Measurements from ENCODE around the gene IDH3B. TPM values are rescaled to one million over a fixed set of nuclear protein-coding genes. Genes with fewer than 3 reads are reported as not detected.
A peak's percentile ranks its signal among the peaks of the same experiment; 100 is the strongest.

IDH3B gene
- total RNA-seq (2012; rRNA removed), result 79.9 and 86.9 TPM in 2 replicates

DNA sequence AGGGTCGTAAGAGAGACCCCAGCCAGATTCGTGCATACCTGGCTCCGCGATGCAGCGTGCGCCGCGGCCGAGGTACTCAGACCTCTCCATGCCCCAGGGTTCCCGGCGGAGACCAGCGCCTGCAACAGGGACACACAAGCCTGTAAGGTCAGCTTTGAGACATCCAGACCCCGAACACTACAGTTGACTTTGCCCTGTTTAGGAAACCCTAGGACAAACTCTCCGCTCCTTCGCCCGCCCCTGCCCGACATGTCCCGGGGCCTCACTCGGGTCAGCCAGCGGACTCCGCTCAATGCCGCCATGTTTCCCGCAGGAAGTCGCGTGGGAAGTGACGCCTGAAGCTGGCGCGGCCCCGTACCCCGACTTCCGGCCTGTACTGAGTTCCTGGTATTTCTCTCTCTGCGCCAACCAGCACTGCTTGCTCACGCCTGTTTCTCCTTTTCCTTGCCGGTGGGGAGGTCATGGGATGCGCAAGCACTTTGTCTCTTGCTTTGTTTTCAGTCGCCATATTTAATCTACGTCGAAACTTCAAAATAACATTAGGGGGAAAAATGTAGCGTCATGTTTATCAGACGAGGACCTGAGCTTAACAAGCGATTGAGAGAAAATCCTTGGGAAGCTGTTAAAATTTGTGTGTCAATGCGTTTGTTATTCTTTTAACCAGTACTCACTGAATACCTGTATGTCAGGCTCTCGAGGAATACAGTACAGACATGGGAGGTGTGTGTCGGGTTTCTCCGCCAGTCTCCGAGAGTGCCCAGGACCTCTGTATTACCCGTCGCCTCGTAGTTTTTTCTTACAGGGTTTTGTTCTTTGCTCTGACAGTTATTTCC is at the start of gene IDH3B:
Gene IDH3B (minus strand): TSS at position 330 of the 833 bp plus-strand sequence. CDS start 28 bp downstream, at position 302.
- H3K9me3 ChIP-seq (replicated peaks; ENCODE audit: low read length), result no peaks in the 10 kb centered on the region
- H3K4me2 ChIP-seq (ENCODE audit: low read length), result peak within 1 kb of the TSS; percentile 85
- H3K36me3 ChIP-seq (ENCODE audit: insufficient read depth, low read length), result peaks cover 27% of the 10 kb centered on the region
- peaks cover 11% of the 10 kb centered on the region for H3K4me1 ChIP-seq (ENCODE audit: control insufficient read depth, insufficient read depth, low read length)
- H3K4me3 ChIP-seq (ENCODE audit: low read length), result peak within 1 kb of the TSS; percentile 93
- H3K9ac ChIP-seq (ENCODE audit: low read depth, low read length), result peak within 1 kb of the TSS; percentile 91
- peaks cover 14% of the 10 kb centered on the region for H3K27me3 ChIP-seq (ENCODE audit: control insufficient read depth, insufficient read depth, low read length)

DNA sequence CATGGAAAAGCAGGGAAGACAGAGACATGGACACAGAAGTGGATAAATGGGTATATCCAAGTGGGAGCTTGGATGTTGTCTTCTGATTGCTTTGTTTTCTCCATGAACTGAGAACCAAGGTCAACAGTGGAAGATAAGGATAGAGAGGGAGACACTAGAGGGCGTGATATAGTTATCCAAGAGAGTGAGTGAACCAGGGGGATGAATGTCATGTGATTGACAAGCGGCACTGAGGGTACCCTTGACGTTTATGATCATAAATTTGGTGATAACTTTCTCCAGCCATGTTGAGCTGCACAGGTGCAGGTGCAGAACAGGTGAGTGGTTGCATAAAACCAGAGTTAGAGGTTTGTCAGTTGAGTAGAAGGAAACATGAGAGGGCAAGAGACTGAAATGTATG is 49.3 kb upstream of the IDH3B start:
- no peak overlapping the region for H3K4me2 ChIP-seq (ENCODE audit: low read length)
- peaks cover 56% of the 10 kb centered on the region for H3K27me3 ChIP-seq (ENCODE audit: control insufficient read depth, insufficient read depth, low read length)
- H3K4me1 ChIP-seq (ENCODE audit: control insufficient read depth, insufficient read depth, low read length), result no peaks in the 10 kb centered on the region
- H3K4me3 ChIP-seq (ENCODE audit: low read length), result no peak overlapping the region
- H3K9ac ChIP-seq (ENCODE audit: low read depth, low read length), result no peak overlapping the region
- H3K36me3 ChIP-seq (ENCODE audit: insufficient read depth, low read length), result no peaks in the 10 kb centered on the region
- H3K9me3 ChIP-seq (replicated peaks; ENCODE audit: low read length), result no peaks in the 10 kb centered on the region

DNA sequence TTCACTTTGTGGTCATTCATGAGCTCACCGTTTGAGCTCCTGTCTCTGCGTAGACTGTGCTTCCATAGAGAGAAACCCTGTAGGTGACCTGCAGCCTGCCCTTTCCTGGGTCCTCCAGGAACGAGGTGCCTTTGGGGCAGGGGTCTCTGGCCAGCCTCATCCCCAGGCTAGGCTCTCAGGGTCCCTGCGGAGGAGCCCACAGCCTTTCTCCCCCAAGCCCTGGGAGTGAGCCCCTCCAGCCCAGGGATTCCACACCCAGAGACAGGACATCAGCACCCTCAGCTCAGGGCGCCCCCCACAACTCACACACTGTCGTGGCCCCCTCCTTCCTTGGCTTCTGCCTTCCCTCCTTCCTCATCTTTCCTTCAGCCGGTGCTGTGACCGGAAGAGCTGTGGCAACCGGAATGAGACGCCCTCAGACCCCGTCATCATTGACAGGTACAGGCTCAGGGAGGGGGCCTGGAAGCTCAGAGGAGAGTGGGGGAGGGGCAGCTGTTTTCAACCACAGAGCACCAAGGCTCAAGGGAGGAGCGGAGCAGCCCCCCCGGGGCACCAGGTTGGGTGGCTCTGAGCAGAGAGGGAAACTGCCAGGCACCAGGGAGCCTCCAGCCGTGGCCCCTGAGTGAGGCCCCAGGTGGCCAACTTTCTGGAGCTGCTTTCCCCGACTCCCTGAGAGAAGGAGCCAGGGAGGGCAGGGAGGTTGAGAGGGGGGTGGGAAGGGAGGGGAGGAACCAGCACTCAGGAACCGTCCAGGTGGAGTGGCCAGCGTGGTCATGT is 45.4 kb upstream of the IDH3B start:
- H3K4me2 ChIP-seq (ENCODE audit: low read length), result no peak overlapping the region
- H3K9me3 ChIP-seq (replicated peaks; ENCODE audit: low read length), result no peaks in the 10 kb centered on the region
- H3K27me3 ChIP-seq (ENCODE audit: control insufficient read depth, insufficient read depth, low read length), result peaks cover 76% of the 10 kb centered on the region
- H3K36me3 ChIP-seq (ENCODE audit: insufficient read depth, low read length), result no peaks in the 10 kb centered on the region
- no peak overlapping the region for H3K4me3 ChIP-seq (ENCODE audit: low read length)
- no peaks in the 10 kb centered on the region for H3K4me1 ChIP-seq (ENCODE audit: control insufficient read depth, insufficient read depth, low read length)
- no peak overlapping the region for H3K9ac ChIP-seq (ENCODE audit: low read depth, low read length)

DNA sequence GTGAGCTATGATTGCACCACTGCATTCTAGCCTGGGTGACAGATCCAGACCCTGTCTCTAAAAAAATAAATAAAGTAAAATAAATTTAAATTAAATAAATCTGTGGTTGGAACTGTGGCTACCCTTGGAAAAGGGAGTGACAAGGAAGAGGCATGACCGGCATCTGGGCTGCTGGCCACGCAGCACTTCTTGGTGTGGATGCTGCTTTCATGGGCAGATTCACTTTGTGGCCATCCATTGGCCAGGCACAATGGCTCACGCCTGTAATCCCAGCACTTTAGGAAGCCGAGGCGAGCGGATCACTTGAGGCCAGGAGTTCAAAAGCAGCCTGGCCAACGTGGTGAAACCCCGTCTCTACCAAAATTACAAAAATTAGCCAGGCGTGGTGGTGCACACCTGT is 44.6 kb upstream of the IDH3B start:
- peaks cover 82% of the 10 kb centered on the region for H3K27me3 ChIP-seq (ENCODE audit: control insufficient read depth, insufficient read depth, low read length)
- no peak overlapping the region for H3K9ac ChIP-seq (ENCODE audit: low read depth, low read length)
- H3K4me1 ChIP-seq (ENCODE audit: control insufficient read depth, insufficient read depth, low read length), result no peaks in the 10 kb centered on the region
- H3K4me2 ChIP-seq (ENCODE audit: low read length), result no peak overlapping the region
- no peak overlapping the region for H3K4me3 ChIP-seq (ENCODE audit: low read length)
- H3K9me3 ChIP-seq (replicated peaks; ENCODE audit: low read length), result no peaks in the 10 kb centered on the region
- H3K36me3 ChIP-seq (ENCODE audit: insufficient read depth, low read length), result no peaks in the 10 kb centered on the region

DNA sequence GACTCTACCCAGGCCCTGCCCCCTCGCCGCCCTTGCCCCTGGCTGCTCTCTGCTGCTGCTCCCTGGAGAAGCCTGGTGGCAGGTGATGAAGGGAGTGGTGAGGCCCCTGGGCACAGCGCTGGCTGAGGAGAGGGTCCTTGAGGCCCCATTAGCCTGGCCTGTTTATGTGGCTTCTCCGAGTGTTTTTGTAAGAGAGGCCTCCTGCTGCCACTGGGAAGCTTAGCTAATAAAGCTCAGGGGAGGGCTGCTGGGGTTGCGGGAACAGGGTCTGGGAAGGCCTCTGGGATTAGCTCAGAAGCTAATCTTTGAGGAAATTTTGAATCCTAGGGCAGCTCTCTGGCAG is 44.0 kb upstream of the IDH3B start:
- no peaks in the 10 kb centered on the region for H3K9me3 ChIP-seq (replicated peaks; ENCODE audit: low read length)
- no peaks in the 10 kb centered on the region for H3K4me1 ChIP-seq (ENCODE audit: control insufficient read depth, insufficient read depth, low read length)
- H3K9ac ChIP-seq (ENCODE audit: low read depth, low read length), result no peak overlapping the region
- H3K4me2 ChIP-seq (ENCODE audit: low read length), result no peak overlapping the region
- no peak overlapping the region for H3K4me3 ChIP-seq (ENCODE audit: low read length)
- peaks cover 79% of the 10 kb centered on the region for H3K27me3 ChIP-seq (ENCODE audit: control insufficient read depth, insufficient read depth, low read length)
- no peaks in the 10 kb centered on the region for H3K36me3 ChIP-seq (ENCODE audit: insufficient read depth, low read length)

DNA sequence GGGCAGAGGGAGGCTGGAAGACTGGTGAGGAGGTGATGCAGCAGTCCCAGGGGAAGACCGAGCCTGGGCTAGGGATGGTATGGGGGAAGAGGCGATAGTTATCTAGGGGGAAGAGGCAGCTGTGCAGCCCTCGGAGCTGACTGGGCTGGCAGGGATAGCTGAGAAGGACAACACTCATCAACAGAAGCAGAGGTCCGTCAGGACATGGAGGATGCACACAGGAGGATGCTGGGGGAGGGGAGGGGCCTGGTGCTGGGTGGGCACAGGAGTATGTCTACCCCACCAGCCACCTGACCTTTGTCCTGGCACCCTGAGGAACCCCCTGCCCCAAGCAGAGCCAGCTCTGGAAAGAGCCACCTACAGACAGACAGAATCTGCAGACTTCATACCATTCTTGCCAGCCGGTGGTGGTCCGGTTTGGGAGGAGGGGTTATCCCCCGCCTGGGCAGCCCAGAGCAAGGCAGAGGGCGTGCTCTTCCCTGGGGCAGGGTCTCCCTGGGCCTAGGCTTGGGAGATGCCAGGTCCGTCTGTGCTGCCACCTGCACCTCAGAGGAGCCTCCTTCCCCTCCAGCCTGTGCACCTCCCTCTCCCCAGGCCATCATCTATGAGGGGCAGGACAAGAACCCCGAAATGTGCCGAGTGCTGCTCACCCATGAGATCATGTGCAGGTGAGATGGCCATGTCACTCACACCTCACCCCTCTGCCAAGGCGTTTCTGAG is 43.5 kb upstream of the IDH3B start:
- H3K4me1 ChIP-seq (ENCODE audit: control insufficient read depth, insufficient read depth, low read length), result no peaks in the 10 kb centered on the region
- H3K9ac ChIP-seq (ENCODE audit: low read depth, low read length), result no peak overlapping the region
- no peak overlapping the region for H3K4me3 ChIP-seq (ENCODE audit: low read length)
- no peak overlapping the region for H3K4me2 ChIP-seq (ENCODE audit: low read length)
- peaks cover 77% of the 10 kb centered on the region for H3K27me3 ChIP-seq (ENCODE audit: control insufficient read depth, insufficient read depth, low read length)
- H3K36me3 ChIP-seq (ENCODE audit: insufficient read depth, low read length), result no peaks in the 10 kb centered on the region
- H3K9me3 ChIP-seq (replicated peaks; ENCODE audit: low read length), result no peaks in the 10 kb centered on the region

DNA sequence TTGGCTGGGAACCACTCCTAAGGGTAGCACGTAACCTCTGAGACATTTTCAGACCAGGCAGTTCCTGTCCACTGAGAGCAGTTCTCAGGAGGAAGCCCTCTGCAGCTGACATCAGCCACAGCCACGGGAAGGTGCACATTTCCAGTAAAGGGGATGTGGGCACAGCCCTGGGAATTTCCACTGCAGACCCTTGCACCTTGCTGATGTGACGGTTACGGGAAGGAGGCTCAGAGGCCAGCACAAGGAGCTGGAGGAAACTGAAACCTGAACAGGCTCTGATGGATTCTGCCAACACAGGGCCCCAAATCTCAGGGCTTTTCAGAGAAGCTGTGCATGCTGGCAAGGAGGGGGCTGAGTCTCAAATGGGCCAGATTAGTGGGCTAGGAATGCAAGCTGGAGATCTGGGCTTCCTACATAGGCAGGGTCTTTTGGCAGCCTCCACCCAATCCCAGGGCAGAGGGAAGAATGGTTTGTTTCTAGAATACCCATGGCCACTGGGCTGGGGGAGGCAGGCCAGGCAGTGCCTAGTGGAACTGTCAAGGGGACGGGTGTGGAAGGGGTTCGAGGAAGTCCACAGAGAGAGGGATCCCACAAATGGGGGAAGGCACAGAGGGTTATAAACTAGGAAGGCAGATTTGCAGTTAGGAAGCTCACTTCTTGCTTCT is 42.8 kb upstream of the IDH3B start:
- Histone ChIP-seq H3K4me3 (ENCODE audit: low read length) (no peak overlapping the region), H3K36me3 (ENCODE audit: insufficient read depth, low read length) (no peaks in the 10 kb centered on the region), H3K4me1 (ENCODE audit: control insufficient read depth, insufficient read depth, low read length) (no peaks in the 10 kb centered on the region), H3K9ac (ENCODE audit: low read depth, low read length) (no peak overlapping the region), H3K27me3 (ENCODE audit: control insufficient read depth, insufficient read depth, low read length) (peaks cover 76% of the 10 kb centered on the region), H3K4me2 (ENCODE audit: low read length) (no peak overlapping the region), H3K9me3 (replicated peaks; ENCODE audit: low read length) (no peaks in the 10 kb centered on the region)

DNA sequence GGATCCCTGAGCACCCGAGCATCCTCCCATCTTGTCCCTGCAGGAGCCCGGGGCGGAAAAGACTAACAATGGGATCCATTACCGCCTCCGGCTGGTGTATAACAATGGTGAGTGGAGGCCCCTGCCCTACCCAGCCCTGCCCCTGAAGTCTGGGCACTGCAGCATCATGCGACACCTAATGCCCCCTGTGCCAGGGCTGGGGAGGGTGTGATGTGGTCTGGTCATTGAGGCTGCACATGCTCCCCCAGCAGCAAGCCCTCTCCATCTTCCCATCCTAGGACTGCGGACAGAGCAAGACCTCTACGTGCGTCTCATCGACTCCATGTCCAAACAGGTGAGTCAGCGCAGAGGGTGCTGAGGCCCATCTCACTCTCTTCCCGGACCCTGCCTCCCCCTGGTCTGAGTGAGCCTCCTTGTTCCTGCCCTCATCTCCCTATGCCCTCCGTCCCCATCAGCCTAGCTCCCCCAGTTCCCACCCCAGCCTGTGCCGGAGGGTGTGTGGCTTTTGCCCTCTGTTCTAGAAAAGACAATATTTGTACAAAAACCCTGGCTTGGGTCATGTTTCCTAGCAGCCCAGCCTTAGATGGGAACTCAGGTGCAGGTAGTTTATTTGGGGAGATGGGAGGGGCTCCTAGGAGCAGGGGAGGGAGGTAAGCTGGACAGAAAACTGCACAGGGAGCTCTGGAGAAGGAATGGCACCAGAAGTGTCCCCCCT is 42.1 kb upstream of the IDH3B start:
- H3K27me3 ChIP-seq (ENCODE audit: control insufficient read depth, insufficient read depth, low read length), result peaks cover 77% of the 10 kb centered on the region

DNA sequence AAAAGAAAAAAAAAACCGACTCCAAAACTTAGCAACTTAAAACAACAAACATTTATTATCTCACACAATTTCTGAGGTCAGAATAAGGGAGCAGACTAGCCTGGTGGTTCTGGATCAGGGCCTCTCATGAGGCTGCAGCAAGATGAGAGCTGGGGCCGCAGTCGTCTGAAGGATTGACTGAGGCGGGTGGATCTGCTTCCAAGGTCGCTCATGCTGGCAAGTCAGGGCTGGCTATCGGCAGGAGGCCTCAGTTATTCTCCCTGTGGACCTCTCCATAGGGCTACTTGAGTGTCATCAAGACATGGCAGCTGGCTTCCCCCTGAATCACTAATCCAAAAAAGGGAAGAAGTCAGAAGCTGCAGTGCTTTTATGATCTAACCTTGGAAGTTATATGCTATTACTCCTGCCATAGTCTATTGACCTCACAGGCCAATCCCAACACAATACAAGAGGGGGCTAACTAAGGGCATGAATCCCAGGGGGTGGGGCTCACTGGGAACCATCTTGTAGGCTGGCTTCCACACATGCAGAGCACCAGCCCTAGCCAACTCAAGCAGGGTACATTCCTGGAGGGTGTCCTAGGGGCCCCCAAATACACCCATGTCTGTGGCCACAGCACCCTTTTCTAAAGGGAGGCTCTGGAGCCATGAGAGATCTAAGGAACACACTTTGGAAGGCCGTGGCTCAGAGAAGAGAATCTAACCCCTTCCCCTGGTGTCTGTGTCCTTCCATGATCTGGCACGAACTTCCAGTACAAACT is 39.9 kb upstream of the IDH3B start:
- peaks cover 83% of the 10 kb centered on the region for H3K27me3 ChIP-seq (ENCODE audit: control insufficient read depth, insufficient read depth, low read length)
- no peaks in the 10 kb centered on the region for H3K4me1 ChIP-seq (ENCODE audit: control insufficient read depth, insufficient read depth, low read length)
- no peaks in the 10 kb centered on the region for H3K9me3 ChIP-seq (replicated peaks; ENCODE audit: low read length)

More for the DNA sequence above, 42.1 kb upstream of the IDH3B start:
- no peaks in the 10 kb centered on the region for H3K9me3 ChIP-seq (replicated peaks; ENCODE audit: low read length)
- H3K4me2 ChIP-seq (ENCODE audit: low read length), result no peak overlapping the region
- no peaks in the 10 kb centered on the region for H3K4me1 ChIP-seq (ENCODE audit: control insufficient read depth, insufficient read depth, low read length)
- no peaks in the 10 kb centered on the region for H3K36me3 ChIP-seq (ENCODE audit: insufficient read depth, low read length)
- H3K9ac ChIP-seq (ENCODE audit: low read depth, low read length), result no peak overlapping the region
- no peak overlapping the region for H3K4me3 ChIP-seq (ENCODE audit: low read length)

DNA sequence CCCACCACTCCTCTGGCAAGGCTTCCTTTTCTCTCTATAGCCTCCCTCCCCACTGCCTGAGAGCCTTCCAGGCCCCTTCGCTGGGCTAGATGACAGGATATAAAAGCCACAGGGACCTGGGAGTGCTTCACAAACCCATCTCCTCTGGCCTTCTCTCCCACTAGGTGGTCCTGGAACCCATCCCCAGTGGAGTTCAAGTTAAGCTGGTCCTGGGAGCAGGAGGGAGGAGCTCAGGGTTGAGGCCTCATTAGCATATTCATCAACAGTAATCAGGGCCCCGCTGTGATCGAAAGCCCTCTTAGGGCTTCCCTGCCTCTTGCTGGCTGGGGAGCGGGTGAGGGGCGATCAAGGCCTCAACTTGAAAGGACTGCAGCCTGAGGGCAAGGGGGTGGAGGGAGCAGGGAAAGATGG is 37.7 kb upstream of the IDH3B start:
- Histone ChIP-seq H3K9me3 (replicated peaks; ENCODE audit: low read length) (no peaks in the 10 kb centered on the region), H3K9ac (ENCODE audit: low read depth, low read length) (no peak overlapping the region), H3K4me2 (ENCODE audit: low read length) (no peak overlapping the region), H3K27me3 (ENCODE audit: control insufficient read depth, insufficient read depth, low read length) (peaks cover 80% of the 10 kb centered on the region), H3K4me3 (ENCODE audit: low read length) (no peak overlapping the region), H3K4me1 (ENCODE audit: control insufficient read depth, insufficient read depth, low read length) (no peaks in the 10 kb centered on the region), H3K36me3 (ENCODE audit: insufficient read depth, low read length) (no peaks in the 10 kb centered on the region)

More for the DNA sequence above, 39.9 kb upstream of the IDH3B start:
- H3K36me3 ChIP-seq (ENCODE audit: insufficient read depth, low read length), result no peaks in the 10 kb centered on the region
- no peak overlapping the region for H3K4me2 ChIP-seq (ENCODE audit: low read length)
- H3K9ac ChIP-seq (ENCODE audit: low read depth, low read length), result no peak overlapping the region
- no peak overlapping the region for H3K4me3 ChIP-seq (ENCODE audit: low read length)
